ENCODE data around the gene PPCDC. TPM values are rescaled to one million over a fixed set of nuclear protein-coding genes. Genes with fewer than 3 reads are reported as not detected.

The PPCDC gene
- total and polyA plus RNA-seq, 5 donors: 4.7 to 12.6 (median 5.7) TPM

- 75% methylated on average over 14 of the region's 14 CpGs for WGBS
- Histone ChIP-seq H3K9me3 (ENCODE audit: control insufficient read depth, low read length) (no peaks in the 10 kb centered on the region), H3K27ac (ENCODE audit: low read length) (peak overlapping the region; percentile 95), H3K4me3 (ENCODE audit: low read length) (no peak overlapping the region), H3K4me1 (ENCODE audit: control insufficient read depth, insufficient read depth, low read length) (peaks cover 41% of the 10 kb centered on the region), H3K27me3 (ENCODE audit: control insufficient read depth, insufficient read depth) (no peaks in the 10 kb centered on the region)
- intact Hi-C loops (cut with DNase I): loop anchor here in 1 of 4 donors (5.0 kb wide), 1 partner anchor 158 kb away; the partner anchor contains the start of gene C15orf39
- ATAC-seq (no peak), DNase-seq (peak in 1 of 3 donors; percentile 63)
These were observed 21.0 kb downstream of the PPCDC start for GRCh38 chr15:75044258-75044878.

- Histone ChIP-seq H3K4me1 (ENCODE audit: control insufficient read depth, insufficient read depth, low read length) (peaks cover 45% of the 10 kb centered on the region), H3K4me3 (ENCODE audit: low read length) (no peak overlapping the region), H3K27ac (ENCODE audit: low read length) (no peak overlapping the region), H3K9me3 (ENCODE audit: control insufficient read depth, low read length) (no peaks in the 10 kb centered on the region), H3K27me3 (ENCODE audit: control insufficient read depth, insufficient read depth) (no peaks in the 10 kb centered on the region)
- intact Hi-C loops (cut with DNase I): no loop called here
- DNase-seq (no peak), ATAC-seq (no peak)
- 97% methylated on average over 6 of the region's 6 CpGs for WGBS
These were observed 22.1 kb downstream of the PPCDC start for GRCh38 chr15:75045332-75046015.

GRCh38 chr15:75048394-75048793, 25.0 kb downstream of the PPCDC start:
- no peak overlapping the region for H3K4me3 ChIP-seq (ENCODE audit: low read length)
- WGBS: 98% methylated on average over 10 of the region's 10 CpGs
- H3K27ac ChIP-seq (ENCODE audit: low read length): peak overlapping the region; percentile 49
- ATAC-seq (no peak), DNase-seq (peak in 1 of 3 donors; percentile 52)
- no peaks in the 10 kb centered on the region for H3K9me3 ChIP-seq (ENCODE audit: control insufficient read depth, low read length)
- H3K4me1 ChIP-seq (ENCODE audit: control insufficient read depth, insufficient read depth, low read length): peaks cover 43% of the 10 kb centered on the region
- no peaks in the 10 kb centered on the region for H3K27me3 ChIP-seq (ENCODE audit: control insufficient read depth, insufficient read depth)
- intact Hi-C loops (cut with DNase I): no loop called here

- Histone ChIP-seq H3K4me3 (ENCODE audit: low read length) (no peak overlapping the region), H3K27ac (ENCODE audit: low read length) (no peak overlapping the region), H3K4me1 (ENCODE audit: control insufficient read depth, insufficient read depth, low read length) (peaks cover 38% of the 10 kb centered on the region), H3K27me3 (ENCODE audit: control insufficient read depth, insufficient read depth) (no peaks in the 10 kb centered on the region), H3K9me3 (ENCODE audit: control insufficient read depth, low read length) (no peaks in the 10 kb centered on the region)
- intact Hi-C loops (cut with DNase I): no loop called here
- 43% methylated on average over 11 of the region's 11 CpGs for WGBS
- ATAC-seq (peak; percentile 17 to 50), DNase-seq (peak; percentile 80 to 92 (median 90))
These were observed 26.0 kb downstream of the PPCDC start for GRCh38 chr15:75049392-75049791.

GRCh38 chr15:75050283-75050682, 26.9 kb downstream of the PPCDC start:
- Histone ChIP-seq H3K9me3 (ENCODE audit: control insufficient read depth, low read length) (no peaks in the 10 kb centered on the region), H3K27me3 (ENCODE audit: control insufficient read depth, insufficient read depth) (no peaks in the 10 kb centered on the region), H3K27ac (ENCODE audit: low read length) (no peak overlapping the region), H3K4me1 (ENCODE audit: control insufficient read depth, insufficient read depth, low read length) (peaks cover 34% of the 10 kb centered on the region), H3K4me3 (ENCODE audit: low read length) (no peak overlapping the region)
- intact Hi-C loops (cut with DNase I): no loop called here
- no peak for ATAC-seq
- peak in 1 of 3 donors; percentile 36 for DNase-seq
- WGBS: 76% methylated on average over 2 of the region's 2 CpGs

- DNase-seq (peak; percentile 64 to 77 (median 75)), ATAC-seq (peak; percentile 19 to 40)
- no peak overlapping the region for H3K27ac ChIP-seq (ENCODE audit: low read length)
- peaks cover 31% of the 10 kb centered on the region for H3K4me1 ChIP-seq (ENCODE audit: control insufficient read depth, insufficient read depth, low read length)
- H3K9me3 ChIP-seq (ENCODE audit: control insufficient read depth, low read length): no peaks in the 10 kb centered on the region
- H3K27me3 ChIP-seq (ENCODE audit: control insufficient read depth, insufficient read depth): no peaks in the 10 kb centered on the region
- intact Hi-C loops (cut with DNase I): no loop called here
- 66% methylated on average over 6 of the region's 6 CpGs for WGBS
- no peak overlapping the region for H3K4me3 ChIP-seq (ENCODE audit: low read length)
These were observed 27.8 kb downstream of the PPCDC start for GRCh38 chr15:75051191-75051608.

GRCh38 chr15:75051711-75052110, 28.3 kb downstream of the PPCDC start:
- H3K4me1 ChIP-seq (ENCODE audit: control insufficient read depth, insufficient read depth, low read length): peaks cover 28% of the 10 kb centered on the region
- ATAC-seq: no peak

GRCh38 chr15:75052972-75053747, 29.8 kb downstream of the PPCDC start:
- Histone ChIP-seq H3K27me3 (ENCODE audit: control insufficient read depth, insufficient read depth) (no peaks in the 10 kb centered on the region), H3K4me1 (ENCODE audit: control insufficient read depth, insufficient read depth, low read length) (peaks cover 17% of the 10 kb centered on the region), H3K4me3 (ENCODE audit: low read length) (no peak overlapping the region), H3K9me3 (ENCODE audit: control insufficient read depth, low read length) (no peaks in the 10 kb centered on the region), H3K27ac (ENCODE audit: low read length) (no peak overlapping the region)
- intact Hi-C loops (cut with DNase I): no loop called here
- ATAC-seq (no peak), DNase-seq (peak in 1 of 3 donors; percentile 2)
- 98% methylated on average over 5 of the region's 5 CpGs for WGBS

More at GRCh38 chr15:75051711-75052110, 28.3 kb downstream of the PPCDC start:
- H3K9me3 ChIP-seq (ENCODE audit: control insufficient read depth, low read length): no peaks in the 10 kb centered on the region
- peak in 1 of 3 donors; percentile 43 for DNase-seq
- H3K27me3 ChIP-seq (ENCODE audit: control insufficient read depth, insufficient read depth): no peaks in the 10 kb centered on the region
- H3K4me3 ChIP-seq (ENCODE audit: low read length): no peak overlapping the region
- WGBS: 89% methylated on average over 4 of the region's 4 CpGs
- no peak overlapping the region for H3K27ac ChIP-seq (ENCODE audit: low read length)
- intact Hi-C loops (cut with DNase I): no loop called here

- intact Hi-C loops (cut with DNase I): no loop called here
- Histone ChIP-seq H3K4me1 (ENCODE audit: control insufficient read depth, insufficient read depth, low read length) (peaks cover 16% of the 10 kb centered on the region), H3K27me3 (ENCODE audit: control insufficient read depth, insufficient read depth) (no peaks in the 10 kb centered on the region), H3K27ac (ENCODE audit: low read length) (no peak overlapping the region), H3K9me3 (ENCODE audit: control insufficient read depth, low read length) (no peaks in the 10 kb centered on the region), H3K4me3 (ENCODE audit: low read length) (no peak overlapping the region)
- peak in 1 of 3 donors; percentile 6 for DNase-seq
- ATAC-seq: no peak
- 97% methylated on average over 7 of the region's 7 CpGs for WGBS
These were observed 30.3 kb downstream of the PPCDC start for GRCh38 chr15:75053748-75054125.

GRCh38 chr15:75054172-75054897, 30.9 kb downstream of the PPCDC start:
- DNase-seq (no peak), ATAC-seq (peak; percentile 3 to 29)
- Histone ChIP-seq H3K4me1 (ENCODE audit: control insufficient read depth, insufficient read depth, low read length) (peaks cover 12% of the 10 kb centered on the region), H3K27me3 (ENCODE audit: control insufficient read depth, insufficient read depth) (no peaks in the 10 kb centered on the region), H3K4me3 (ENCODE audit: low read length) (no peak overlapping the region), H3K9me3 (ENCODE audit: control insufficient read depth, low read length) (no peaks in the 10 kb centered on the region), H3K27ac (ENCODE audit: low read length) (no peak overlapping the region)
- WGBS: 54% methylated on average over 3 of the region's 3 CpGs
- intact Hi-C loops (cut with DNase I): no loop called here

Measured in right cardiac atrium (tissue), 5 donors.